Measurements from ENCODE around the gene VGLL3.

The VGLL3 gene

GRCh38 chr3:86914670-86915069 is 76.3 kb downstream of the VGLL3 start:
- no peak for TF ChIP-seq PAX5 (IDR thresholded peaks at IDR 0.05; ENCODE audit: insufficient read depth, low read length, severe bottlenecking)
- no peak for TF ChIP-seq POLR2AphosphoS5 (IDR thresholded peaks at IDR 0.05; ENCODE audit: low read depth, low read length)
- TF ChIP-seq POU2F2 (IDR thresholded peaks at IDR 0.05; ENCODE audit: low read depth, low read length), result no peak
- TF ChIP-seq TAF1 (IDR thresholded peaks at IDR 0.05; ENCODE audit: low read depth, low read length), result no peak
- no peak for TF ChIP-seq POLR2A (IDR thresholded peaks at IDR 0.05; ENCODE audit: low read depth, low read length)
- no peak for TF ChIP-seq SPI1 (IDR thresholded peaks at IDR 0.05; ENCODE audit: low read depth, low read length)
- DNase-seq (ENCODE audit: insufficient read length, low spot score) (no peak), FAIRE-seq (no peak)

- DNase-seq (ENCODE audit: insufficient read length, low spot score), result no peak
- no peak for FAIRE-seq
- no peak for TF ChIP-seq SPI1 (IDR thresholded peaks at IDR 0.05; ENCODE audit: low read depth, low read length)
- TF ChIP-seq POLR2AphosphoS5 (IDR thresholded peaks at IDR 0.05; ENCODE audit: low read depth, low read length), result no peak
- no peak for TF ChIP-seq PAX5 (IDR thresholded peaks at IDR 0.05; ENCODE audit: insufficient read depth, low read length, severe bottlenecking)
- TF ChIP-seq TAF1 (IDR thresholded peaks at IDR 0.05; ENCODE audit: low read depth, low read length), result no peak
- no peak for TF ChIP-seq POLR2A (IDR thresholded peaks at IDR 0.05; ENCODE audit: low read depth, low read length)
- no peak for TF ChIP-seq POU2F2 (IDR thresholded peaks at IDR 0.05; ENCODE audit: low read depth, low read length)
Measured at GRCh38 chr3:86913160-86913559, 77.8 kb downstream of the VGLL3 start.

- no peak for FAIRE-seq
- no peak for DNase-seq (ENCODE audit: insufficient read length, low spot score)
- TF ChIP-seq SPI1 (IDR thresholded peaks at IDR 0.05; ENCODE audit: low read depth, low read length), result no peak
Measured at GRCh38 chr3:86895202-86895601, 95.7 kb downstream of the VGLL3 start.

- DNase-seq (ENCODE audit: insufficient read length, low spot score) (no peak), FAIRE-seq (no peak)
- TF ChIP-seq POLR2AphosphoS5 (IDR thresholded peaks at IDR 0.05; ENCODE audit: low read depth, low read length) (no peak), TAF1 (IDR thresholded peaks at IDR 0.05; ENCODE audit: low read depth, low read length) (no peak), POLR2A (IDR thresholded peaks at IDR 0.05; ENCODE audit: low read depth, low read length) (no peak), SPI1 (IDR thresholded peaks at IDR 0.05; ENCODE audit: low read depth, low read length) (no peak), PAX5 (IDR thresholded peaks at IDR 0.05; ENCODE audit: insufficient read depth, low read length, severe bottlenecking) (no peak), POU2F2 (IDR thresholded peaks at IDR 0.05; ENCODE audit: low read depth, low read length) (no peak)
Measured at GRCh38 chr3:86890741-86891396, 100.1 kb downstream of the VGLL3 start.

All from GM12891 (cell line).